NCI-H526 treated with DMSO at 0.1 percent for 48 hours (cell line): ENCODE data around the gene SSH3.

ENCODE experiments used
- DNase-seq: peaks from one replicate; lab custom pipeline; 2025; lab: John Stamatoyannopoulos, UW

The SSH3 gene

GRCh38 chr11:67280341-67280787 lies 23.0 kb upstream of the SSH3 start:
- DNase-seq = no peak

- no peak for DNase-seq
Observed at GRCh38 chr11:67280788-67281551, 22.4 kb upstream of the SSH3 start.

GRCh38 chr11:67281552-67282150 lies 21.7 kb upstream of the SSH3 start:
- no peak for DNase-seq

GRCh38 chr11:67282155-67282875 lies 21.0 kb upstream of the SSH3 start:
- no peak for DNase-seq

GRCh38 chr11:67282876-67283371 lies 20.4 kb upstream of the SSH3 start:
- no peak for DNase-seq

GRCh38 chr11:67283481-67283963 lies 19.8 kb upstream of the SSH3 start:
- DNase-seq = no peak

- no peak for DNase-seq
Observed at GRCh38 chr11:67284811-67285540, 18.4 kb upstream of the SSH3 start.

- DNase-seq = no peak
Observed at GRCh38 chr11:67285541-67286498, 17.5 kb upstream of the SSH3 start.

GRCh38 chr11:67286621-67287333 lies 16.6 kb upstream of the SSH3 start:
- no peak for DNase-seq

GRCh38 chr11:67287355-67288197 lies 15.8 kb upstream of the SSH3 start:
- no peak for DNase-seq

GRCh38 chr11:67288198-67288451 lies 15.2 kb upstream of the SSH3 start:
- no peak for DNase-seq

GRCh38 chr11:67288452-67289225 lies 14.7 kb upstream of the SSH3 start:
- DNase-seq = peak; percentile 93

- no peak for DNase-seq
Observed at GRCh38 chr11:67289226-67289650, 14.1 kb upstream of the SSH3 start, which contains the start of gene ANKRD13D. ANKRD13D (plus strand) TSS chr11:67289303; CDS start chr11:67289461, 158 bp downstream.

GRCh38 chr11:67289651-67290479 lies 13.5 kb upstream of the SSH3 start:
- DNase-seq = no peak

GRCh38 chr11:67290801-67291200 lies 12.5 kb upstream of the SSH3 start:
- no peak for DNase-seq

GRCh38 chr11:67291481-67292381 lies 11.6 kb upstream of the SSH3 start:
- no peak for DNase-seq

- no peak for DNase-seq
Observed at GRCh38 chr11:67292671-67293070, 10.7 kb upstream of the SSH3 start.
